ENCODE results near the gene CCDC192. TPM values are rescaled to one million over a fixed set of nuclear protein-coding genes. Genes with fewer than 3 reads are reported as not detected.

CCDC192 gene
- total RNA-seq, 1 experiment from 2014 or later, result not detected

DNA sequence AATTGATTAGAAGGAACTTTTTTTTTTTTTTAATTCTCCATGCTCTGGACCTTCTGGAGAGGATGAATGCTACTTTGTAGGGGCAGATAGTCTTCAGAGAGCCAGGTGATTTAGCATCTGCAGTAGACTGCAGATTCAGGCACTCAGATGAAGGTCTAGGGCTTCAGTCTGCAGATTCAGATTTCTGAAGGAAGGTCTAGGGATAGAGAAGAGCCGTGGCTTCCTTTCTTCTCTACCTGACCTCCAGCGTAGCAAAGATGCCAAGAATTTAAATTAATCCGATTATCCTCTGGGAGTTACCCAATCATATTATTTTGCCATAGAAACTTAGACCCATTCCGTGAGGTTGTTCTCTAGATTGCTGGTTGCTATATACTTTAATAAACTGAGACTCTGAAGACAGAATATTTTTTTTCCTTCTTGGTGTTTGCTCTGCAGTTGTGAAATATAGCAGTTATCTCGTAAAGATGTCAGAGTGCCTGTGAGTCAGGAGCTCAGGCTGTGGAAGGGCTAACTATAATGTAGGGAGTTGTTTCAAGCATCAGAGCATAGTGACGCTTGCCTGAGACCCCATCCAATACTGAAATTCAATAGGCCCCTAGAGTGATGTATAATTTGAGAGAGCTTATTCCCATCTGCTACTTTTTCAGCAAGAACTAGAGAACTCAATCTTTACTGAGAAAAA is 247.7 kb downstream of the CCDC192 start:
- Histone ChIP-seq H3K36me3 (ENCODE audit: control insufficient read depth, insufficient read depth, low read length) (no peaks in the 10 kb centered on the region), H3K27me3 (replicated peaks; ENCODE audit: control insufficient read depth, insufficient read depth, low read length) (no peaks in the 10 kb centered on the region), H3K4me3 (ENCODE audit: low read depth, low read length) (no peak overlapping the region), H3K4me1 (no peaks in the 10 kb centered on the region), H3K9me3 (0 out of 2 replicates have a peak, but pooled peaks cover 3% of the 10 kb centered on the region)
- ChIA-PET CTCF (interaction anchor here (0.7 kb wide), 1 partner anchor 76 kb away, joined by 4 read pairs; no protein-coding TSS in a partner anchor), POLR2A (no interaction called here)
- Mint-ChIP-seq H3K27me3 (ENCODE audit: insufficient read depth, unreplicated experiment) (no peaks in the 10 kb centered on the region), H3K27ac (ENCODE audit: unreplicated experiment) (no peak overlapping the region), H3K4me1 (ENCODE audit: low read depth, unreplicated experiment) (peaks cover 6% of the 10 kb centered on the region), H3K4me3 (ENCODE audit: unreplicated experiment) (no peak overlapping the region), H3K36me3 (ENCODE audit: insufficient read depth, unreplicated experiment) (no peaks in the 10 kb centered on the region), H3K9me3 (ENCODE audit: unreplicated experiment) (no peaks in the 10 kb centered on the region)
- TF ChIP-seq, protein P1, sequence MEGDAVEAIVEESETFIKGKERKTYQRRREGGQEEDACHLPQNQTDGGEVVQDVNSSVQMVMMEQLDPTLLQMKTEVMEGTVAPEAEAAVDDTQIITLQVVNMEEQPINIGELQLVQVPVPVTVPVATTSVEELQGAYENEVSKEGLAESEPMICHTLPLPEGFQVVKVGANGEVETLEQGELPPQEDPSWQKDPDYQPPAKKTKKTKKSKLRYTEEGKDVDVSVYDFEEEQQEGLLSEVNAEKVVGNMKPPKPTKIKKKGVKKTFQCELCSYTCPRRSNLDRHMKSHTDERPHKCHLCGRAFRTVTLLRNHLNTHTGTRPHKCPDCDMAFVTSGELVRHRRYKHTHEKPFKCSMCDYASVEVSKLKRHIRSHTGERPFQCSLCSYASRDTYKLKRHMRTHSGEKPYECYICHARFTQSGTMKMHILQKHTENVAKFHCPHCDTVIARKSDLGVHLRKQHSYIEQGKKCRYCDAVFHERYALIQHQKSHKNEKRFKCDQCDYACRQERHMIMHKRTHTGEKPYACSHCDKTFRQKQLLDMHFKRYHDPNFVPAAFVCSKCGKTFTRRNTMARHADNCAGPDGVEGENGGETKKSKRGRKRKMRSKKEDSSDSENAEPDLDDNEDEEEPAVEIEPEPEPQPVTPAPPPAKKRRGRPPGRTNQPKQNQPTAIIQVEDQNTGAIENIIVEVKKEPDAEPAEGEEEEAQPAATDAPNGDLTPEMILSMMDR (IDR thresholded peaks at IDR 0.05; ENCODE audit: insufficient read depth in 1 of 2, low read depth in 1 of 2, low read length in 1 of 2, severe bottlenecking in 1 of 2, unreplicated experiment in 1 of 2), result no peak
- DNase-seq, result no peak
- no TSS peak for BruUV-seq (replicated peaks)
- intact Hi-C loops (cut with micrococcal nuclease; ENCODE audit: unreplicated experiment), result loop anchor here (1.0 kb wide), 1 partner anchor 16 kb away; no protein-coding TSS in a partner anchor

DNA sequence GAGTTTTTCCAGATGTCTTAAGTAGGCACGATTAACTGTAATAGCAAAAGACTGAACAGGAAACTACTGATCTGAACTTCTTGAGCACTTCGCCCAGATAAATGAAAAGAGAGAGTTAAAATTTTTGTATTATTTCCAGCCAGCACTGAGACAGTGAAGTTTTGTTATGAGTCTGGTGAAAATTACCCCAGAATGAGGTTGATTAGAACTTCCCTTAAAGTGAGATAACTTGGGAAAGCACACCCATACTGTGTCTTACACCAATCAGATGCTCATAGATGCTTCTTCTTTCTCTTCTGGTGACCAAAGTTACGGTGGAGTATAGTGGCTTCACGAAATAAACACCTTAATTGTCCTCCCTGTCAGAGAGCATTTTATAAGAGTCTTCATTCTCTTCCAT is 248.6 kb downstream of the CCDC192 start:
- Histone ChIP-seq H3K9me3 (0 out of 2 replicates have a peak, but pooled peaks cover 3% of the 10 kb centered on the region), H3K4me3 (ENCODE audit: low read depth, low read length) (no peak overlapping the region), H3K4me1 (no peaks in the 10 kb centered on the region), H3K36me3 (ENCODE audit: control insufficient read depth, insufficient read depth, low read length) (no peaks in the 10 kb centered on the region), H3K27me3 (replicated peaks; ENCODE audit: control insufficient read depth, insufficient read depth, low read length) (no peaks in the 10 kb centered on the region)
- ChIA-PET CTCF (no interaction called here), POLR2A (no interaction called here)
- Mint-ChIP-seq H3K36me3 (ENCODE audit: insufficient read depth, unreplicated experiment) (no peaks in the 10 kb centered on the region), H3K27ac (ENCODE audit: unreplicated experiment) (no peak overlapping the region), H3K4me3 (ENCODE audit: unreplicated experiment) (no peak overlapping the region), H3K27me3 (ENCODE audit: insufficient read depth, unreplicated experiment) (no peaks in the 10 kb centered on the region), H3K9me3 (ENCODE audit: unreplicated experiment) (no peaks in the 10 kb centered on the region), H3K4me1 (ENCODE audit: low read depth, unreplicated experiment) (peaks cover 6% of the 10 kb centered on the region)
- no peak for DNase-seq
- no TSS peak for BruUV-seq (replicated peaks)
- intact Hi-C loops (cut with micrococcal nuclease; ENCODE audit: unreplicated experiment), result loop anchor here (1.0 kb wide), 1 partner anchor 16 kb away; no protein-coding TSS in a partner anchor
- TF ChIP-seq, protein P1 (IDR thresholded peaks at IDR 0.05; ENCODE audit: insufficient read depth in 1 of 2, low read depth in 1 of 2, low read length in 1 of 2, severe bottlenecking in 1 of 2, unreplicated experiment in 1 of 2), result no peak

DNA sequence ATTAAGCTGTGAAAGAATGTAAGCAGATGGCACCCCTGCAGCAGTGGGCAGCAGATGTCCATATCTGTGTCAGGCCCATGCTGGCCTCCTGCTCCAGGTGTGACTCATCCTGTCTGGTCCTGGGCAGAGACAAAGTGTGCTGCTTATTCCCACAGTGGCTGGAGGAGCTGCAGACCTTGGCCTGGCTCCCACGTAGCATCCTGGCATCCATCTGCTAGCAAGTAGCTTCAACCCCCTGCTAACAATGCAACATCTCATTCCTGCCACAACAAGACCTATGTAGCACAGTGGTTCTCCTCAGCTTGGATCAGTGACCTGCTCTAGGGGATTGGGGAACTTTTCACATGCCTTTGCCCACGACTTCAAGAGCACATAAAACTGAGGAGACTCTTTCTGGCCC is 254.0 kb downstream of the CCDC192 start:
- Histone ChIP-seq H3K27me3 (replicated peaks; ENCODE audit: control insufficient read depth, insufficient read depth, low read length) (no peaks in the 10 kb centered on the region), H3K4me3 (ENCODE audit: low read depth, low read length) (no peak overlapping the region), H3K9me3 (0 out of 2 replicates have a peak, but pooled peaks cover 3% of the 10 kb centered on the region), H3K4me1 (peaks cover 19% of the 10 kb centered on the region), H3K36me3 (ENCODE audit: control insufficient read depth, insufficient read depth, low read length) (no peaks in the 10 kb centered on the region)
- Mint-ChIP-seq H3K4me3 (ENCODE audit: unreplicated experiment) (no peak overlapping the region), H3K27ac (ENCODE audit: unreplicated experiment) (no peak overlapping the region), H3K36me3 (ENCODE audit: insufficient read depth, unreplicated experiment) (no peaks in the 10 kb centered on the region), H3K9me3 (ENCODE audit: unreplicated experiment) (no peaks in the 10 kb centered on the region), H3K4me1 (ENCODE audit: low read depth, unreplicated experiment) (peaks cover 39% of the 10 kb centered on the region), H3K27me3 (ENCODE audit: insufficient read depth, unreplicated experiment) (no peaks in the 10 kb centered on the region)
- DNase-seq, result no peak
- TF ChIP-seq, protein P1 (IDR thresholded peaks at IDR 0.05; ENCODE audit: insufficient read depth in 1 of 2, low read depth in 1 of 2, low read length in 1 of 2, severe bottlenecking in 1 of 2, unreplicated experiment in 1 of 2), result no peak
- BruUV-seq (replicated peaks), result no TSS peak
- CTCF ChIA-PET, result no interaction called here
- intact Hi-C loops (cut with micrococcal nuclease; ENCODE audit: unreplicated experiment), result no loop called here
- POLR2A ChIA-PET, result no interaction called here
